ENCODE data around the gene POM121L12.

POM121L12 gene

GRCh38 chr7:53070883-53071282, 35.5 kb downstream of the POM121L12 start:
- no peak for DNase-seq
- Histone ChIP-seq H3K9ac (ENCODE audit: low read length) (no peak overlapping the region), H3K4me3 (ENCODE audit: insufficient read depth in 1 of 2, low read depth in 1 of 2, low read length in 2 of 2) (no peak overlapping the region), H2BK5ac (ENCODE audit: low read depth, low read length, poor library complexity, severe bottlenecking) (no peak overlapping the region), H3K36me3 (ENCODE audit: control insufficient read depth in 1 of 2, insufficient read depth in 2 of 2, low read depth in 1 of 2, low read length in 2 of 2) (no peaks in the 10 kb centered on the region), H2BK12ac (ENCODE audit: low read length in 2 of 2) (no peak overlapping the region), H3K27me3 (ENCODE audit: control insufficient read depth in 1 of 2, insufficient read depth in 1 of 2, low read length in 2 of 2) (no peaks in the 10 kb centered on the region), H3K79me1 (replicated peaks; ENCODE audit: low read length, poor library complexity, severe bottlenecking) (no peaks in the 10 kb centered on the region), H2BK15ac (ENCODE audit: low read depth, poor library complexity, severe bottlenecking) (no peak overlapping the region), H2AFZ (ENCODE audit: low read depth, low read length) (no peak overlapping the region), H2BK120ac (ENCODE audit: low read depth, low read length) (no peak overlapping the region), H3K4me1 (ENCODE audit: control insufficient read depth, insufficient read depth, low read depth, low read length) (no peaks in the 10 kb centered on the region), H3K27ac (ENCODE audit: low read length, poor library complexity, severe bottlenecking) (no peak overlapping the region), H2AK5ac (ENCODE audit: low read length, severe bottlenecking) (no peak overlapping the region), H3K18ac (ENCODE audit: low read depth in 1 of 2, low read length in 2 of 2) (no peak overlapping the region), H3K9me3 (ENCODE audit: control insufficient read depth, low read length) (peaks cover 7% of the 10 kb centered on the region), H3K4ac (ENCODE audit: low read depth in 1 of 2, low read length in 2 of 2) (no peak overlapping the region), H4K8ac (ENCODE audit: low read length) (no peak overlapping the region), H3K23ac (ENCODE audit: low read length in 2 of 2) (no peak overlapping the region), H3K4me2 (ENCODE audit: low read length, poor library complexity, severe bottlenecking) (no peak overlapping the region), H3K14ac (ENCODE audit: low read length in 2 of 2) (no peak overlapping the region), H4K91ac (ENCODE audit: low read length) (no peak overlapping the region)
- WGBS = 53% methylated on average over 2 of the region's 2 CpGs

Measured in mesenchymal stem cell (in vitro differentiated cells and primary cell).